ENCODE measurements around the gene TOM1L2.

TOM1L2 gene

DNA sequence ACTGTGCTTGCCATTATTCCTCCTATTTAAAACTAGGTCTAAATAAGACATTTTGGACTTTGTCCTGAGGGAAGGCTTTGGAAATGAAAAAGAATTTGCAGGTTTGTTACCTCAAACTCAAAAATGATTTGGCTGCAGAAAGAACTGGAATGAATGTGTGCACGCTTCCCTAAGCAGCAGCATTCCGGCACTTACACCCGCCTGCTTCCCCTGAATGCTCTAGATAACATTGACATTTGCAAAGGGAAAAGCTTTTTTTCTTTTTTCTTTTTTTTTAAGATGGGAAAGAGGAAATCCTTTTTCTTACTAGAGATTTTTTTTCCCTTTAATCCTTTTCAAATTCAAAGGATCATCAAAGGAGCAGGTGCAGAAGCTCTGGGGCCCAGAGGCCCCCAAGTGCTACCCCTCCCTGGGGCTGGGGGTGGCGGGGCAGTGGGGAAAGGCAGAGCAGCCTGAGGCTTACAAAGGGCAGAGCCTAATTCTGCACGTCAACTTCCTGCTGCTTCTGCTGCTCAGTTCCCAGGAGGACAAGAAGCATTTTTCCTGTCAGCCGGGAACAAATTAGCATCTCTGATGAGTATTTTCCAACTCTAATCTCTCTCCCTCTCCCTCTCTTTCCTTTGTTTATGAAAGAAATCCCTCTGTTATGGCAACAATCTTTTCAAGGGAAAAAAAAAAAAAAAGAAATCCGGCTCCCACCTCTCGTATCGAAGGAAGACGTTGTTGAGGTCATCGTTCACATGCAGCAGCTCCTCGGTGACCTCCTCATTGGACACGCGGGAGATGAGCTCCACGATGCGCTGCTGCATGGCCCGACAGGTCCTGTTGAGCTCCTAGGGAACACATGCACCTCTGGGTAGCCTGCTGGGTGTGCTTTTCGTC is 103.3 kb downstream of the TOM1L2 start:
- DNase-seq = no peak

DNA sequence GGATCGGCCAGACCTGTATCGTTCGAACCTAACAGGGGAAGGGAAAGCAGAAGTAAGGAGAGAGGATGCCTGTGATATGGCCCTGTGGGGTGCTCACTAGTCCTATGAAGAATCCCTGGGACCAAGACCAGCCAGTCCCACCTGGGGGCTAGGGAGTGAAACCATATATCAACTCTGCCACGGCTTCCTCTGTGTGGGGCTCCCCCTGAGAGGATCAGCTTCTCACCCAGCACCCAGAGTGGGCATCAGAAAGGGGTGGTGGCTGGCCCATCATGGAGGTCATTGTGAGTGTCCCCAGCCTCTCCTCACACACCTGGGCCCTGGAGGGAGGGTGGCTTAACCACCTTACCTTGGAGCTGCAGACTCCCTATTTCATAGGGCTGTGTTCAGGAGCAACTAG is 105.3 kb downstream of the TOM1L2 start:
- DNase-seq = no peak

DNA sequence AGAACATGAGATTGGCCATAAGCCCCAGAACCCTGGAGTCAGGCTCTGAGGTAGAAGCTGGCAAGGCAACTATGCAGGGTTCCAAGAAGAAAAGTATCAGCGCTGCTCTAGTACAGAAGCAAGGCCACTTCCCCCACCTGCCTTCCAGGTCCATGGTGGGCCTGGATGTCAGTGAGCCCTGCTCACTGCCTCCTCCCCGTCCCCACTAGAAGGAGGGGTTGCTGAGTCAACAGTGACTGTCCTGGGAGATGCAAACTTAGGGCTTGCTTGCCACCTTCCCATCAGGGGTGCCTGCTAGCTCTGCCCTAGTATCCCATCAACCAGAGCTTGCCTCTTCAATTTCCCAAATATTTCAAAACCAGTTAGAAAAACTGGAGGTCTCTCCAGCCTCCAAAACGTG is 105.8 kb downstream of the TOM1L2 start:
- DNase-seq = no peak

DNA sequence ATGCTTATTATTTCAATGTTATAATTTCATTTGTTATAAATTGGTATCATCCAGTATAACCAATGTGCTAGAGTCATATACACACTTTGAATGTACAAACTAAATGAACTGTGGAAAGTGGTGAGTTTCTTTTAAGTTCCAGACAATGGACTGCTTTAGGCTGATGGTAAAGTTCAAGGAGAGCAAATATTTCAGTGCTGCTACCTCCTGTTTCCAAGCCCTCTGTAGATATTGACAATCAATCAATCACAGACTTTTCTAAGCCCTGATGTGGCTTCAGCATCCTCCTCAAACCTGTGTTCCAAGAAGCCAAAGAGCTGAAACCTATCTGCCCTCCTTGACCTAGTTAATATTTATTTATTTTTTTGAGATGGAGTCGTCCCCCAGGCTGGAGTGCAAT is 107.2 kb downstream of the TOM1L2 start:
- no peak for DNase-seq

DNA sequence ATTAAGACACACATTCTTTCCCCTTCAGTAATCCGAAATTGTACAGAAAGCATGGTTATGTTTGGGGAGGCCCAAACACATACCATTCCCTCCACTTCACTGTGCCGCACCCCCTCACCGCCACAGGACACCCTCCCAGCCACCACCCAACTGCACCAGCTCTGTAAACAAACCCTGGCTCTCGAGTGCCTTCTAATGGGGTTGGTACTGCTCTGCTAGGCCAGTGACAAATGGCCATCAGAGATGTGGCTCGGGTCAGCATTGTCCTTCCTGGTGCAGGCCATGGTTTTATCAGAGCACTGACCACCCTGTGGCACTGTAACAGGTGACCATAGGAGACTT is 111.5 kb downstream of the TOM1L2 start:
- no peak for DNase-seq

DNA sequence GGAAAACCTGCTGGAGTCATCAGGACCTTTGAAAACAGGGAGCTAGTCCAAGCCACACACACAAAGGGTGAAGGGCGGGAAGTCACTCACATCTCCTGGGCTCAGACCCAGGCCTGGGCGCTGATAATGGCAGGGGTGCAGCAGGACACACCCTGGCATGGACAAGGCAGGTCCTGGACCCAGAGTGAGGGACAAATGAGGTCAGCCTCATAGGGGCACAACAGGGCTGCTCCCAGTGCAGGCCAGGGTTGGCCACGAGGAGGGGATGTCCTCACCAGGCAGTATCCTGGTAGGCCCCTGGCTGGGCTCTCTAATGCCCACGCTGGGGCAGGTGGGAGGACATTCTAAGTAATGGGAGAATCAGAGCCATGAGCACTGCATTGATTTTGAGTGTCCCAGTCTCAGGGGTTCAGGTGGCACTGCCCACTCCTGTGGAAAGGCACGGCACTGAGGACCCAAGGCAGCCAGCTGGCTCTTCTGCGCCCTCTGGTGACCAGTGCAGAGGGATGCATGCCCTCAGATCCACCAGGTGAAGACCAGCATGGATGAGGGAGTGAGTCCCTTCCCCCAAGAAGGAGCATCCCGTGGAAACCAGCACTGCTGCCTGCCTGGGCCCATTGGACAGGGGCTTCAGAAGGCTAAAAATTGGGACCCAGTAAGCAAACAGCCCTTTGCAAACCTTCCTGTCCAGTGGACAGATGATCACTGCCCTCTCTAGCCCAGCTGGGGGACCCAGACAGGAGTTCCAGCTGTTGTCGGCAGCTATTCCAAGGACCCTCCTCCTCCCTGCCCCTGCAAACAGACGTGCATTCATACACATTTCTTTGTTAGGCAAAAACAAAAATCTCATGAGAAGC is 112.1 kb downstream of the TOM1L2 start:
- peak; percentile 64 for DNase-seq

DNA sequence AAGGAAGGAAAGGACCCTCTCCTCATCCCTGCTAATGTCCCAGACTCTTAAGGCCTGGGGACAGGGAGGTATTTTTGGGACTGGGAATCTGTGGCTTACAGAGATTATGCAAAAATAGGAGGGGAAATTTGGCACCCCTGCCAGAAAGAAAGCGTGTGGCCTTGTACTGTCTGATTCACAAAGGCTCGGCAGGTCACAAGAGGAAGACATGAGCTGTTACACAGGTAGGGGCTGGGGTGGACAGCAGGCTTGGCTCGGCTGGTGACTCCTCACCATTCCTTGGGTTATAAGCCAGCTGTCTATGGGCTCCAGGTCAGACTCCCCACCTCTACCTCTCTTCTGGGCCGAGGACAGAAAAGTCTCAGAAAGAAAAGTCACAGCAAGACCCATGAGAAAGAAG is 114.7 kb downstream of the TOM1L2 start:
- no peak for DNase-seq

DNA sequence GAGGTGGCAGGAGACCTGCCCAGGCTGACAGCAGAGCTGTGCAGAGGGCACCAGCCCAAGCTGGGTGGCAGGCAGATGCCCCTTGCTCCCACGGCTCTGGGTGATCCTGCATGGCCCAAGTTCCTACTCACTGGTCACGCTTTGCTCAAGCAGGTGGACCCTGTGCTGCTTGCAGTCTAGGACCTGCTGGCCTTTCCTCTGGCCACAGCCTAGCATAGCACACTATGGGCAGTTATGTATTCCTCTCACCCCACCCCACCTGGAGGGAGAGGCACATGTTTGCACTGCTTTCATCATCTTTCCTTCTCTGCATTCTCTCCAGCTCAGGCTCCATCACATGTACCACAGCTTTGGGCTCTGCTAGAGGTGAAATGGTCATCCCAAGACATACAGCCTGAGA is 115.8 kb downstream of the TOM1L2 start:
- DNase-seq = no peak

DNA sequence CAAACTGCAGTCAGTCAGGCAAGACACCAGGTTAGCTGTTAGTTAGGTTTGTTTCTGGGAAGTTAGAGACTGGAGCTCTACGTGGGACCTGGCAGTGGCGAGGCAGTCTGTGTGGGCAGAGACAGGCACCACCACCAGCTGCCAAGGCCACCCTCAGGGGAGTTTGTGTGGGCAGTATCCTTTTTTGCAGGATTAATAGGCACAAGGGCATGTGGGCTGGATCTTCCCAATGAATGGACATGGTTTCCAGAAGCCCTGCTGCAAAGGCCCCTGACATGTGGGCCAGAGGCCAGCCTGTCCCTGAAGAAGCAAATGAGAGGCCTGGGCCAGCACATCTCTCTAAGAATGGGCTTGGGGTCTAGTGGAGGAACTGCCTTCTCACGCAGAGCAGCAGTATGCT is 116.2 kb downstream of the TOM1L2 start:
- DNase-seq = no peak

DNA sequence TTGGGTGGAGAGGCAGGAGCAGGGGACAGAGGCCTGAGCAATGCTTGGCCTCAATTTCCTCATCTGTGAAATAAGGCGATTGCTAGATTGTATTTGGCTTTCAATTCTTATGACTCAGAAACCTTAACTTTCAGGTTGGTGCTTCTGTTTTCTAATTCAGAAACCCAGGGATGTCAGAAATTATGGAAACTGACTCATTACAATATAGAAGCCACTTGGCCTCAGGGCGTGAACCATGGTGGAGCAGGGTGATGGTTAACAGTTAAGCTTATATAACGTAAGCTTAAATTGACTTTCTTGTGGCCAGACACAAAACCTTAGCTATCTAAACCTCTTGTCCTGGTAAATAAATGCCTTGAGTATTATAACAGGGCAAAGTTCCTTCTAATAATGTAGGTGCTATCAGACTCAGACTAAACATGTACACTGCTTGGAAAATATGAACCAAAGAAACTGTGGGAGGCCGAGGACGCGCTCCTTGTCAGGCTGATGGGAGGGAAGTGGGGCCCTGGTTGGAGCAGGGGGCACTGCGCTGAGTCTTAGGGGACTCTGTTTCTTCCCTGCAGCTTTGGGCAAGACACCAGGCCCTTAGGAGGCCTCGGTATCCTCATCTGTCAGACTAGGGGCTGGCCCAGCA is 118.3 kb downstream of the TOM1L2 start:
- DNase-seq = no peak

DNA sequence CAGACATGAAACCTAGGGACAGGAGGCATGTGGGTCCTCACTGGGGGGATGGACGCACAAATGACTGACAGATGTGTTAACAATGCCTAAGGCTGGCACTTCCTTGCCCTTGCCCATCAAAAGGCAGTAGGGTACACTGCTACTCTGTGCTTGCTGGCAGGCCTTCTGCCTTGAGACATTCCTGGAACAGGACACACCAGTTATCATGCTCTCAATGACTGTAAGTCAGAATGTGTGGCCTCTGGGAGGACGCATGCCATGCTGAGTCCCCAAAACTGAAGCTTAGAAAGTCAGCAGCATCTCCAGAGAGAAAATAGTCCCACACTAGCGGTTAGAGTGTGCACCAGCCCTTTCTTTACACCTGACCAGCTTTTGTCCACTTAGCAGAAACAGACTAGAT is 119.3 kb downstream of the TOM1L2 start:
- no peak for DNase-seq

DNA sequence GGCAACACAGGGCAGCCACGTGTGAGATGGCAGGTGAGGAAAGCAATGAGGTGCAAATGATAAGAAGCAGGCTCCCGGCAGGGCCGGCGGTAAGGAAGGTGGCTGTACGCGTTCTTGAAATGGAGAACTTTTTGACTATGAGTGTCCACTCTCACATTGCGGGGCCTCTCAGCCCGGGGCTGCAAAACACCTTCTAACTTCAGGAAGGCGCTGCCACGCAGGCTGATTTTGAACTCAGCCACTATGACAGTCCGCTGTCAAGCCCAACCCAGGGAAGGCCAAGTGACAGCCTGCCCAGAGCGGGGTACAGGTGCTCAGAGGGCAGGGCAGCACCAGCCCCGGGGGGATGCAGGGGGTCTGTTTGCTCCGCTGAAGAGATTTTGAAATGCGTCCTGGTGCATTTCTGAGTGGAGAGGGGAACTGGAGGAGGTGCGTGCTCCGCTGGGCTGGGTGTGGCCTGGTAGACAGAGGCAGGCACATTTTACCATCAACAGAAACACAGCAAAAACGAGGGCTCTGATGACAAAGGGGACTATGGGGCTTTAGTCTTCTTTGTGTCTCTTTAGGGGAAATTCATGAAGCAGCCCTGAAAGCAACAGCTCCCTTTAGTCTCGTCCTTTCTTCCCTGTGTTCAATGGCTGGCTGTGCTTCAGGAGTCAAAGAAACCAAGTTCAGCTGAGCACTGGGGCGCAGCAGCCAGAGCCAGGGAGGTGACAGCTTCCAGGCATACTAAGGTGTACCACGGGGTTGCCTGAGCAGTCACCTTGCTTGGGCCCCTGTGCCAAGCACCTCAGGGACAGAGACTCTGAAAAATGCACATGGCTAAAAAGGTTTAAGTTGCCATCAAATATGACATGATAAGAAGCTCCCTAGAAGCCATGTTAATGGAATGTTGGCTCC is 120.8 kb downstream of the TOM1L2 start:
- DNase-seq = no peak

DNA sequence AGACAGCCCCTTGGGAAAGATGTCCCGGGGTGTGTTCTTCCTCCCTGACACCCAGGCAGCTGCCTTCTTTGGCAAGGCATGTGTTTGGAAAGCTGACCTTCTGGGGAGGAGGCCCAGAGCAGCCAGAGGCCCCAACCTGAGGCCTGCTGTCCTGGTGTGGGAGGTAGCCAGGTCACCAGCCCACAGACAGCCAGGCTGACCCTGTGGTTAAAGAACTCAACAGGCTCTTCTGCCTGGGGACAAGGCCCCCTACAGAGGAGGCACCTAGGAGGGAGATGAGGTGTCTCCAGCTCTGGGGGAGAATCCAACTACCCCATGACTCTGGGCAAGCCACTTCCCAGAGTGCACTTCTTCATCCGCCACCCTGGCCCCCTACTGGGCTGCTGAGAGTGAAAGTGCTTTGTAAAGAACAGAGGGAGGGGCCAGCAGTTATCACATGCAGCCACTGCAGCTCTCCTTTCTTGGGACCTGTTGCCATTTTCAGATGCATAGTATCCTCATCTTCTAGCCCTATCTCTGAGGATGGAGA is 122.3 kb downstream of the TOM1L2 start:
- DNase-seq = no peak

DNA sequence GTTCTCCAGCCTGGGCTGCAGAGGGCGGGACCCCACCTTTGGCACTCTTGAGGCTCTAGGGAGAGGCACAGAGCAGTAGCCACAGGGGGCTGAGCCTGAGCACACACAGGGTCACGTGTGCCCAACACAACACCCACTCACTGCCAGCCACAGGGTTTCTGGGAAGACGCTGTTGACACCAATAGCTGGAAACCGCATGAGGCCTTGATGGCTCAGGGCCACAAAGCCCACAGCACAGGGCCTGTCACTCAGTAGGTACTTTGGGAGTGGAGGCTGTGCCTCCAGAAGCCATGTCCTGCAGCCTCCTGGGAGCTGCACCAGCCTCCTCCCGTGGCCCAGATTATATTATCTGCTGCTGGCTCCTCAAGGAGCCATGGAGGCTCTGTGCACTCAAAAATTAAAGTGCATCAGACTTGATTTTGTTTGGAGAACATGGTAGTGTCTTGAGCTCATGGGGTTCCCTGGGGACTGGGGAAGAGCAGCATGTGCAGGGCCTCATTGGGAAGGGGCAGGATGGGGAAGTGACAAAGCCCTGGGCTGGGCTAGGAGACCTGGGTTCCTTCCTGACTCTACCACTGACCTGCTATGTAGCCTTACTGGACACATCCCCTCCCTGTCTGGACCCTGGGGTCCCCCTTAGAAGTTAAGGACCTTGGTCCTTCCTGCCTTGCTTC is 122.9 kb downstream of the TOM1L2 start:
- DNase-seq = peak; percentile 65

DNA sequence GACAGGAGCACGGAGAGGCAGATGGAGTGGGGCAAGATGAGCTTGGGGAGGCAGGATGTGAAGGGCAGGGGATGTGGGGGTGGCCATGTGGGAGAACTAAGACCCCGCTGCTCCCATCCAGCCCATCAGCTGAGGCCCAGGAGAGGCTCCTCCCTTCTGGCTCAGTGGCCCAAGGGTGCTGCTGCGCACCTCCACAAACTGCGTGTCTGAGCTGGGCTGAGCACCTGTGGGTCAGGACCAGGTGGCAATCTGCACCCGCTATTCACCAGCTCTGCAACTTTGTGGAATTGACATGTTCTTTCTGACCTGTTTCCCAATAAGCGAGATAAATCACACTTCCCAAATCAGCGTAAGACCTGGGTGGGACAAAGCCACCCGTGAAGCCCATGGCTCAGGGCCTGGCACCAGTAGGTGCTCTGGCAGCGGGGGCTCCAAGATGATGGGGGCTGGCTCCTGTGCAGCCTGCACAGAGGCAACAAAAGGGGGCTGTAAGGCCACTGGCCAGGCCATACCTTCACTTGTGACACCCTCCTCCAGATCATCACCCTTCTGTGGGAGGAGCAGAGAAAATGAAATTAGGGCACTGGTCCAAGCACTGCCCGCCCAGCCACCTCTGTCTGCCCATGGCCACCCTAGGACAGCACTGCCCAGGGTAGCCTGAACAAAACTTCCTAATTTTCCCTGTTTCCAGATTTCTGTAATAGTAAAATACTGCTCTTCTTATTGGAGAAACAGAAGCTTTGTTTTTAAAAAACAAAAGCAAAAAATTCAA is 123.7 kb downstream of the TOM1L2 start:
- no peak for DNase-seq

DNA sequence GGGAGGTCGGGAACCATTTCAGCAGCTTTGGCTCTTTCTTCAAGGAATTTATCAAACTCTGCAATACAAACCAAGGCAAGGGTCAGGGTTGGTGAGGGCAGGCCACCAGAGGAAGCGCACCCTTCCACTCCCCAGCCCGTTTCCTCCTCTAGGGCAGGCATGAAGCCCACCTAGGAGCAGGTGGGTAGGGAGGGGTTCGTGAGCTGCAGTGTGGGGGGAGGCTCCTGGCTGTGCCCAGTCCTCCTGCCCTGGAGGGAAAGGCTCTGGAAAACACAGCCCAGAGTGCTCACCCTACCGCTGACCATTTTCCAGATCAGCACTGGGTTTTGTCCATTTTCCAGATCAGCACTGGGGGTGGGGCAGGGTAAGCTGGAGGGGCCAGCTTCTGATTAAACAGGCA is 124.5 kb downstream of the TOM1L2 start:
- DNase-seq = no peak

DNA sequence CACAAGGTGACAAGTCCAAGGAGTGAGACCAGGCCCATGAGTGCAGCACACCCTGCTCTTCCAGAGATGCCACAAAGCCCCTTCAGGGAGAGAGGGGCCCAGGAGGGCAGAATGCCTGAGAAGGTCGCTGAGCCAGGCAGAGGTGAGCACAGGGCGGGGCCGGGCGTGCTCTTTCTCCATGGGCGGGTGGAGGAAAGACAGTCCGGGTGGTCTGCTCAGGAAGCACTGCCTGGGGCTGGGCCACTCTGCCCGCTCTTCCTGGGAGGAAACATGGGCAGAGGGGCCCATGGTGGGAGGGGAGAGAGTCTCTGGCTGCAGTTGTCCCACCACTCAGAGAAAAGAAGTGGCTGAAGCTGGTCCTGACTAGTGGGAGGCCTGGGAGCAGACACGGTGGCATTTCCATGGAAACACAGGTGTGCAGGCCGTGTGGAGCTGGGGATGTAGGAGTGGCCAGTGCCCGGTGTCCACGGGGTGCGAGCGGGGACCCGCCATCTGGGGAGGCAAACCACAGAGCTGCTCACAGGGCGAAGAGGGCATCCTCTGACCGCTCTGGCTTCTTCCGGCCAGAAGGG is 125.0 kb downstream of the TOM1L2 start:
- DNase-seq = no peak

DNA sequence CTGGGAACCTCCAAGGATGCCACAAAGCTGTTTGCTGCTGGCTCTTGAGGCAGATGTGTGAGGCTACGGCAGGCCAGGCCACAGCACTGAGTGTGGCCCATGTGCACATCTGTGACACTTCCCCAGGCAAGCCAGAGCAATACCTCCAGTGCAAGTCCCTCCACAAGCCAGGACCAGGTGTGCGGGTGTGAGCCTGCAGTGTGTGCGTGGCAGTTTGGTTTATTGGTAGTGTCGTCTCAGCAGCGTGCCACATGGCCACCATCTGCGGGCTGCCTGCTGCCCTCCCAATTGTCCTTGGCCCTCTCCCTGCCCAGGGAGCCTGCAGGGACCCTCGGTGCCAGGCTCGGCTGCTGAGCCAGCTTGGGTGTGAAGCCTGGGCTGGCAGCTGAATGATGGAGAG is 125.6 kb downstream of the TOM1L2 start:
- DNase-seq = no peak

DNA sequence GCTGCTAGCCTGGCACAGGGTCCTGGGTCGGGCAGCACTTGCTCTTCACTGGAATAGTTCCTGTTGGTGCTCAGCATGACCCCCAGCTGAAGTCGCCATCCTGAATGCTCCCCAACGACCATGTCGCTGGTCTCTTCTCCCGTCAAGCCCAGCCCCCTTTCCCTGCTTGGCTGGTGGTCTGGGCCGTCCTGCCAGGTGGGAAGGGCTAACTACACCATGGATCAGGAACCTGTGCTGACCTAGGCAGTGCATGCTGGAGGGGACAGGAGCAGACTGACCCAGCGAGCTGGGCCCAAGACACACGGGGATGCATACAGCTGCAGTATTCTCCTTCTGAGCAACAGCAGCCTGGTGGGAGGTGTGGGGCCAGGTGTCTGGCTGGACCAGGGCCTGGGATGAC is 126.2 kb downstream of the TOM1L2 start:
- no peak for DNase-seq

DNA sequence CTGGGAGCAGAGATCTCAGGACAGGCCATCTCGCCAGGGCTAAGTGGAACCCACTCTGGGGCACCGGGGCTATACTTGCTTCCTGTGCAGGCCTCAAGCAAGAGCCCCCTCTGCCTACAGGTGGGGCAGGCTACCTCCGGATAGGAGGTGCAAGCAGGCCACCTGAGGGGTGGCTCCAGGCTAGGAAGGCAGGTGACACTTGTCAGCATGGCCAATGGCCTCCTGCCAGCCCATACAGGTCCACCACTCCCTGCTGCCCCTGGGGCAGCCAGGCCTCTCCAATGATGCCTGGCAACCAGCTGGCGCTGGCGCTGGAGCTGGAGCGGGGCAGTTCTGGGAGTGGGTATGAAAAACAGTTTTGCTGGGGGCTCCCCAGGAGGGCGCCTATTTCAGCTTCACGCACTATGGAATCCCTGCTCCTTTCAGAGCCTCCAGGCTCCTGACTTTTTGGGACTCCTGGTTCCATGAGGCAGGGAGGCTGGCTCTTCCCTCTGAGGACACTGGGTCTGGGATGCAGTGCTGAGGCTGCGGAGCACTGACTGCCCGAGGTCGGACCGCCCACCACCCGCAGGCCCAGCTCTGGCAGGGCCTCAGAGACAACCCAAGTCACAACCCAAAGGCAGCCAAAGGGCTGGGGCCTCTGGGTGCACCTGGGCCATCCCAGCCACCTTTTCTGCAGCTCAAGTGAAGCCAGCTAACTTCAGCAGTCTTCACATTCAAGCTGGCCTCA is 127.0 kb downstream of the TOM1L2 start:
- no peak for DNase-seq

Measured in stimulated activated CD4-positive, alpha-beta T cell treated with anti-CD3 and anti-CD28 coated beads, Interleukin-12 subunit alpha, Interleukin-12 subunit beta, amount 100 ng/mL, for 4 hours (primary cell).